ENCODE measurements around the gene ABCA3.
"Not testable (repeated sequence)": the region's sequence is repeated elsewhere in the genome, so short reads cannot be mapped to it uniquely, and the experiment has no call there.

ABCA3 gene

GRCh38 chr16:2340564-2341455 lies at the start of gene ABCA3:
ABCA3 (minus strand) TSS chr16:2340728; CDS start chr16:2326466, 14,262 bp downstream.
- DNase-seq (ENCODE audit: low spot score): peak; percentile 92

- DNase-seq (ENCODE audit: low spot score): no peak
Measured at GRCh38 chr16:2388875-2389433, 48.4 kb upstream of the ABCA3 start.

GRCh38 chr16:2388139-2388874 lies 47.8 kb upstream of the ABCA3 start:
- no peak for DNase-seq (ENCODE audit: low spot score)

GRCh38 chr16:2386990-2387389 lies 46.5 kb upstream of the ABCA3 start:
- no peak for DNase-seq (ENCODE audit: low spot score)

- not testable (repeated sequence) for DNase-seq (ENCODE audit: low spot score)
Measured at GRCh38 chr16:2385982-2386381, 45.5 kb upstream of the ABCA3 start.

- no peak for DNase-seq (ENCODE audit: low spot score)
Measured at GRCh38 chr16:2385190-2385836, 44.8 kb upstream of the ABCA3 start.

- no peak for DNase-seq (ENCODE audit: low spot score)
Measured at GRCh38 chr16:2384426-2384825, 43.9 kb upstream of the ABCA3 start.

GRCh38 chr16:2383501-2383900 lies 43.0 kb upstream of the ABCA3 start:
- no peak for DNase-seq (ENCODE audit: low spot score)

- DNase-seq (ENCODE audit: low spot score): no peak
Measured at GRCh38 chr16:2374644-2375043, 34.1 kb upstream of the ABCA3 start.

- DNase-seq (ENCODE audit: low spot score): no peak
Measured at GRCh38 chr16:2373176-2373575, 32.6 kb upstream of the ABCA3 start.

- DNase-seq (ENCODE audit: low spot score): no peak
Measured at GRCh38 chr16:2372684-2373083, 32.2 kb upstream of the ABCA3 start.

- DNase-seq (ENCODE audit: low spot score): no peak
Measured at GRCh38 chr16:2371421-2371820, 30.9 kb upstream of the ABCA3 start.

- DNase-seq (ENCODE audit: low spot score): no peak
Measured at GRCh38 chr16:2370721-2371120, 30.2 kb upstream of the ABCA3 start.

GRCh38 chr16:2366660-2367309 lies 26.3 kb upstream of the ABCA3 start:
- DNase-seq (ENCODE audit: low spot score): no peak

- DNase-seq (ENCODE audit: low spot score): no peak
Measured at GRCh38 chr16:2365397-2366294, 25.1 kb upstream of the ABCA3 start.

GRCh38 chr16:2364638-2365210 lies 24.2 kb upstream of the ABCA3 start:
- no peak for DNase-seq (ENCODE audit: low spot score)

GRCh38 chr16:2362218-2362617 lies 21.7 kb upstream of the ABCA3 start:
- no peak for DNase-seq (ENCODE audit: low spot score)

- no peak for DNase-seq (ENCODE audit: low spot score)
Measured at GRCh38 chr16:2361129-2361528, 20.6 kb upstream of the ABCA3 start.

GRCh38 chr16:2359919-2360318 lies 19.4 kb upstream of the ABCA3 start:
- no peak for DNase-seq (ENCODE audit: low spot score)

- DNase-seq (ENCODE audit: low spot score): no peak
Measured at GRCh38 chr16:2358811-2359210, 18.3 kb upstream of the ABCA3 start.

Data from pons (tissue), 1 donor.